Measurements from ENCODE around the gene SLC35F5. TPM values are rescaled to one million over a fixed set of nuclear protein-coding genes. Genes with fewer than 3 reads are reported as not detected.
"Not testable (repeated sequence)": the region's sequence is repeated elsewhere in the genome, so short reads cannot be mapped to it uniquely, and the experiment has no call there.

The SLC35F5 gene
- total RNA-seq, 1 donor from 2014 or later: 29.0 TPM

GRCh38 chr2:113700186-113700841, 56.1 kb downstream of the SLC35F5 start:
- peak overlapping the region; percentile 82 for H3K27ac Mint-ChIP-seq
- DNase-seq (ENCODE audit: low spot score): peak; percentile 19
- H3K4me1 Mint-ChIP-seq (ENCODE audit: low read depth): peaks cover 19% of the 10 kb centered on the region
- peak overlapping the region; percentile 70 for H3K4me3 Mint-ChIP-seq
- H3K27me3 Mint-ChIP-seq (ENCODE audit: insufficient read depth): no peaks in the 10 kb centered on the region
- intact Hi-C loops (cut with micrococcal nuclease): loop anchor here (1.0 to 5.0 kb wide), 3 partner anchors 8 to 98 kb away; partner anchors contain the start of gene SLC35F5
- no peaks in the 10 kb centered on the region for H3K36me3 Mint-ChIP-seq (ENCODE audit: low read depth)
- peaks cover 4% of the 10 kb centered on the region for H3K9me3 Mint-ChIP-seq

- H3K27ac Mint-ChIP-seq: peak overlapping the region; percentile 81
- DNase-seq (ENCODE audit: low spot score): no peak
- H3K9me3 Mint-ChIP-seq: peaks cover 4% of the 10 kb centered on the region
- H3K4me1 Mint-ChIP-seq (ENCODE audit: low read depth): peaks cover 28% of the 10 kb centered on the region
- H3K4me3 Mint-ChIP-seq: peak overlapping the region; percentile 30
- intact Hi-C loops (cut with micrococcal nuclease): no loop called here
- H3K27me3 Mint-ChIP-seq (ENCODE audit: insufficient read depth): peaks cover 2% of the 10 kb centered on the region
- peaks cover 1% of the 10 kb centered on the region for H3K36me3 Mint-ChIP-seq (ENCODE audit: low read depth)
Observed at GRCh38 chr2:113698892-113699447, 57.5 kb downstream of the SLC35F5 start.

- H3K4me1 Mint-ChIP-seq (ENCODE audit: low read depth): peaks cover 36% of the 10 kb centered on the region
- H3K4me3 Mint-ChIP-seq; H3K36me3 Mint-ChIP-seq (ENCODE audit: low read depth); H3K27me3 Mint-ChIP-seq (ENCODE audit: insufficient read depth); intact Hi-C loops (cut with micrococcal nuclease); H3K27ac Mint-ChIP-seq; H3K9me3 Mint-ChIP-seq; DNase-seq (ENCODE audit: low spot score): not testable (repeated sequence)
Observed at GRCh38 chr2:113698251-113698650, 58.2 kb downstream of the SLC35F5 start.

- peaks cover 2% of the 10 kb centered on the region for H3K36me3 Mint-ChIP-seq (ENCODE audit: low read depth)
Observed at GRCh38 chr2:113697516-113697915, 58.9 kb downstream of the SLC35F5 start.

GRCh38 chr2:113694438-113694837, 62.0 kb downstream of the SLC35F5 start:
- peaks cover 41% of the 10 kb centered on the region for H3K4me1 Mint-ChIP-seq (ENCODE audit: low read depth)
- H3K36me3 Mint-ChIP-seq (ENCODE audit: low read depth): peaks cover 2% of the 10 kb centered on the region
- H3K27me3 Mint-ChIP-seq (ENCODE audit: insufficient read depth): peaks cover 8% of the 10 kb centered on the region
- no peak for DNase-seq (ENCODE audit: low spot score)
- no peak overlapping the region for H3K4me3 Mint-ChIP-seq
- H3K9me3 Mint-ChIP-seq: peaks cover 4% of the 10 kb centered on the region
- H3K27ac Mint-ChIP-seq: no peak overlapping the region
- intact Hi-C loops (cut with micrococcal nuclease): no loop called here

More at GRCh38 chr2:113697516-113697915, 58.9 kb downstream of the SLC35F5 start:
- Mint-ChIP-seq H3K27me3 (ENCODE audit: insufficient read depth) (peaks cover 5% of the 10 kb centered on the region), H3K4me3 (no peak overlapping the region), H3K9me3 (peaks cover 4% of the 10 kb centered on the region), H3K4me1 (ENCODE audit: low read depth) (peaks cover 43% of the 10 kb centered on the region), H3K27ac (no peak overlapping the region)
- intact Hi-C loops (cut with micrococcal nuclease): no loop called here
- no peak for DNase-seq (ENCODE audit: low spot score)

- no peaks in the 10 kb centered on the region for H3K9me3 Mint-ChIP-seq
- H3K27me3 Mint-ChIP-seq (ENCODE audit: insufficient read depth): peaks cover 8% of the 10 kb centered on the region
- H3K4me1 Mint-ChIP-seq (ENCODE audit: low read depth): peaks cover 33% of the 10 kb centered on the region
- DNase-seq (ENCODE audit: low spot score): peak; percentile 32
- peak overlapping the region; percentile 74 for H3K4me3 Mint-ChIP-seq
- intact Hi-C loops (cut with micrococcal nuclease): loop anchor here (1.0 kb wide), 5 partner anchors 7 to 196 kb away; partner anchors contain the start of gene SLC35F5
- H3K27ac Mint-ChIP-seq: peak overlapping the region; percentile 96
- H3K36me3 Mint-ChIP-seq (ENCODE audit: low read depth): peaks cover 2% of the 10 kb centered on the region
Observed at GRCh38 chr2:113692698-113693428, 63.6 kb downstream of the SLC35F5 start.

- peaks cover 33% of the 10 kb centered on the region for H3K4me1 Mint-ChIP-seq (ENCODE audit: low read depth)
- H3K27ac Mint-ChIP-seq; H3K27me3 Mint-ChIP-seq (ENCODE audit: insufficient read depth); intact Hi-C loops (cut with micrococcal nuclease); H3K9me3 Mint-ChIP-seq; H3K36me3 Mint-ChIP-seq (ENCODE audit: low read depth); DNase-seq (ENCODE audit: low spot score); H3K4me3 Mint-ChIP-seq: not testable (repeated sequence)
Observed at GRCh38 chr2:113690871-113691270, 65.6 kb downstream of the SLC35F5 start.

- intact Hi-C loops (cut with micrococcal nuclease): no loop called here
Observed at GRCh38 chr2:113686537-113686936, 69.9 kb downstream of the SLC35F5 start.

GRCh38 chr2:113685471-113685870, 71.0 kb downstream of the SLC35F5 start:
- Mint-ChIP-seq H3K9me3 (peaks cover 5% of the 10 kb centered on the region), H3K4me3 (no peak overlapping the region), H3K27ac (no peak overlapping the region), H3K36me3 (ENCODE audit: low read depth) (no peaks in the 10 kb centered on the region), H3K4me1 (ENCODE audit: low read depth) (peaks cover under 1% of the 10 kb centered on the region), H3K27me3 (ENCODE audit: insufficient read depth) (peaks cover 17% of the 10 kb centered on the region)
- no peak for DNase-seq (ENCODE audit: low spot score)
- intact Hi-C loops (cut with micrococcal nuclease): no loop called here

More at GRCh38 chr2:113686537-113686936, 69.9 kb downstream of the SLC35F5 start:
- Mint-ChIP-seq H3K27ac (no peak overlapping the region), H3K27me3 (ENCODE audit: insufficient read depth) (peaks cover 14% of the 10 kb centered on the region), H3K9me3 (peaks cover 5% of the 10 kb centered on the region), H3K36me3 (ENCODE audit: low read depth) (no peaks in the 10 kb centered on the region), H3K4me3 (no peak overlapping the region), H3K4me1 (ENCODE audit: low read depth) (peaks cover 6% of the 10 kb centered on the region)
- DNase-seq (ENCODE audit: low spot score): no peak

- no peaks in the 10 kb centered on the region for H3K36me3 Mint-ChIP-seq (ENCODE audit: low read depth)
- intact Hi-C loops (cut with micrococcal nuclease): no loop called here
- H3K27me3 Mint-ChIP-seq (ENCODE audit: insufficient read depth): peaks cover 16% of the 10 kb centered on the region
- H3K9me3 Mint-ChIP-seq: peaks cover 5% of the 10 kb centered on the region
- no peak overlapping the region for H3K4me3 Mint-ChIP-seq
- H3K4me1 Mint-ChIP-seq (ENCODE audit: low read depth): no peaks in the 10 kb centered on the region
- DNase-seq (ENCODE audit: low spot score): no peak
- H3K27ac Mint-ChIP-seq: no peak overlapping the region
Observed at GRCh38 chr2:113679457-113679856, 77.0 kb downstream of the SLC35F5 start.

- intact Hi-C loops (cut with micrococcal nuclease): no loop called here
- Mint-ChIP-seq H3K27ac (no peak overlapping the region), H3K4me1 (ENCODE audit: low read depth) (no peaks in the 10 kb centered on the region)
Observed at GRCh38 chr2:113677330-113677729, 79.1 kb downstream of the SLC35F5 start.

GRCh38 chr2:113676623-113677266, 79.7 kb downstream of the SLC35F5 start:
- no peaks in the 10 kb centered on the region for H3K36me3 Mint-ChIP-seq (ENCODE audit: low read depth)

More at GRCh38 chr2:113677330-113677729, 79.1 kb downstream of the SLC35F5 start:
- Mint-ChIP-seq H3K9me3 (no peaks in the 10 kb centered on the region), H3K27me3 (ENCODE audit: insufficient read depth) (peaks cover 10% of the 10 kb centered on the region), H3K36me3 (ENCODE audit: low read depth) (no peaks in the 10 kb centered on the region), H3K4me3 (no peak overlapping the region)
- DNase-seq (ENCODE audit: low spot score): no peak

More at GRCh38 chr2:113676623-113677266, 79.7 kb downstream of the SLC35F5 start:
- DNase-seq (ENCODE audit: low spot score): no peak
- H3K4me1 Mint-ChIP-seq (ENCODE audit: low read depth): no peaks in the 10 kb centered on the region
- H3K4me3 Mint-ChIP-seq: no peak overlapping the region
- H3K27ac Mint-ChIP-seq: no peak overlapping the region
- no peaks in the 10 kb centered on the region for H3K9me3 Mint-ChIP-seq
- peaks cover 10% of the 10 kb centered on the region for H3K27me3 Mint-ChIP-seq (ENCODE audit: insufficient read depth)
- intact Hi-C loops (cut with micrococcal nuclease): no loop called here

Data from activated T-helper 1 cell treated with anti-CD3 and anti-CD28 coated beads, Interleukin-12 subunit alpha, Interleukin-12 subunit beta, Interleukin-2, Interleukin-4 antibody, amounts not matched to agents 30 ng/mL and 10 ng/mL and 1 ng/mL, durations not matched to agents 14 hours and 24 hours and 36 hours (primary cell).